ENCODE measurements around the gene LCN15. TPM values are rescaled to one million over a fixed set of nuclear protein-coding genes. Genes with fewer than 3 reads are reported as not detected.

Gene LCN15
- total and polyA plus RNA-seq, 2 experiments from 2014 or later, result 0.77 TPM; not detected in 1

DNA sequence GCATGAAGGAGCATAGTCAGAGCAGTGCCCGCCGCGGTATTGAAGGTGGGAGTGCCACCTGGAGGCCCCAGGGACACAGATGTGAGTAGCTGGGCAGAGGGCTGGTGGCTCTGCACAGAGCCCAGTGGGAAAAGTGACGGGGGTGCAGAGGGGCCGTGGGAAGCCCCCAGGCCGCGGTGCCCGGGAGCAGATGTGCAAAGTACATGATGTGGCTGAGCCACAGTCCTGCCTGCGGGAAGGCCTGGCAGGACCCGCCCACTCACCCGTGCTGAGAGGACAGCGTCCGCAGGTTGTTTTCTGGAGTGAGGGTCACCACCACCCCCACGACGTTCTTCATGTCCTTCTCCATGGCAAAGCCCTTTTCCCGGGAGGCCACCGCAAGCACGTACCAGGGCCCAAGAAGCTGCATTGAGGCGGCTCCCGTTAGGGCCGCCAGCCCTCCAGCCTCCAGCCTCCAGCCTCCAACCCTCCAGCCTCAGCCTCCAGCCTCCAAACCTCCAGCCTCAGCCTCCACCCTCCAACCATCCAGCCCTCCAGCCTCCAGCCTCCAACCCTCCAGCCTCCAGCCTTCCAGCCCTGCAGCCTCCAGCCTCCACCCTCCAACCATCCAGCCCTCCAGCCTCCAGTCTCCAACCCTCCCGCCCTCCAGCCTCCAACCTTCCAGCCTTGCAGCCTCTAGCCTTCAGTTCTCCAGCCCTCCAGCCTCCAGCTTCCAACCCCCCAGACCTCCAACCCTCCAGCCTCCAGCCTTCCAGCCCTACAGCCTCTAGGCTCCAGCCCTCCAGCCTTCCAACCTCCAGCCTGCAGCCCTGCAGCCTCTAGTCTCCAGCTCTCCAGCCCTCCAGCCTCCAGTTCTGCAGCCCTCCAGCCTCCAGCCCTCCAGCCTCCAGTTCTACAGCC, 16.9 kb downstream of the LCN15 start:
- no peaks in the 10 kb centered on the region for H3K27me3 ChIP-seq
- no peak overlapping the region for H3K27ac ChIP-seq
- no peak for DNase-seq (ENCODE audit: low read depth in 1 of 2, low spot score in 1 of 2)
- H3K36me3 ChIP-seq, result no peaks in the 10 kb centered on the region
- no peak overlapping the region for H3K4me3 ChIP-seq
- H3K4me1 ChIP-seq (ENCODE audit: low read depth), result no peaks in the 10 kb centered on the region
- H3K9me3 ChIP-seq (ENCODE audit: low read depth), result no peaks in the 10 kb centered on the region
- TF ChIP-seq, protein P1, sequence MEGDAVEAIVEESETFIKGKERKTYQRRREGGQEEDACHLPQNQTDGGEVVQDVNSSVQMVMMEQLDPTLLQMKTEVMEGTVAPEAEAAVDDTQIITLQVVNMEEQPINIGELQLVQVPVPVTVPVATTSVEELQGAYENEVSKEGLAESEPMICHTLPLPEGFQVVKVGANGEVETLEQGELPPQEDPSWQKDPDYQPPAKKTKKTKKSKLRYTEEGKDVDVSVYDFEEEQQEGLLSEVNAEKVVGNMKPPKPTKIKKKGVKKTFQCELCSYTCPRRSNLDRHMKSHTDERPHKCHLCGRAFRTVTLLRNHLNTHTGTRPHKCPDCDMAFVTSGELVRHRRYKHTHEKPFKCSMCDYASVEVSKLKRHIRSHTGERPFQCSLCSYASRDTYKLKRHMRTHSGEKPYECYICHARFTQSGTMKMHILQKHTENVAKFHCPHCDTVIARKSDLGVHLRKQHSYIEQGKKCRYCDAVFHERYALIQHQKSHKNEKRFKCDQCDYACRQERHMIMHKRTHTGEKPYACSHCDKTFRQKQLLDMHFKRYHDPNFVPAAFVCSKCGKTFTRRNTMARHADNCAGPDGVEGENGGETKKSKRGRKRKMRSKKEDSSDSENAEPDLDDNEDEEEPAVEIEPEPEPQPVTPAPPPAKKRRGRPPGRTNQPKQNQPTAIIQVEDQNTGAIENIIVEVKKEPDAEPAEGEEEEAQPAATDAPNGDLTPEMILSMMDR (IDR thresholded peaks at IDR 0.05; ENCODE audit: low read depth, low read length), result no peak

DNA sequence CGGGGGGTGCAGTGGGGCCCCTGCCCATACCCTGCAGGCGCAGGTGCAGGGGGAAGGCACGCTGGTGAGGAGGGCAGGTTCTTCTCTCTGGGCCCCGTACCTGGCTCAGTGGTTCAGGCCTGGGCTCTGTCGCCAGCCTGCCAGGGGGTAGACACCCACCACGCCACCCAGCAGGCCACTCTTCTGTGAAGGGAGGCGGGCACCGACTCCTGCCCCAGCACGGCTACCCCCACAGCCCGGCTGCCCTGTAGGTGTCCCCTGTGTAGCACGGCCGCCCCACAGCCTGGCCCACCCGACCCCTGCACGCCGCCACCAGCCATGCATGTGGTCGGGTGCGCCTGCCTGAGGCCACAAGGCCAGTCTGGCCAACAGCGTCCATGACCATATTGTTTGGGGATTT, 17.7 kb downstream of the LCN15 start:
- Histone ChIP-seq H3K36me3 (no peaks in the 10 kb centered on the region), H3K4me1 (ENCODE audit: low read depth) (no peaks in the 10 kb centered on the region), H3K4me3 (no peak overlapping the region), H3K27me3 (no peaks in the 10 kb centered on the region), H3K9me3 (ENCODE audit: low read depth) (no peaks in the 10 kb centered on the region), H3K27ac (no peak overlapping the region)
- no peak for DNase-seq (ENCODE audit: low read depth in 1 of 2, low spot score in 1 of 2)
- TF ChIP-seq, protein P1 (IDR thresholded peaks at IDR 0.05; ENCODE audit: low read depth, low read length), result no peak

DNA sequence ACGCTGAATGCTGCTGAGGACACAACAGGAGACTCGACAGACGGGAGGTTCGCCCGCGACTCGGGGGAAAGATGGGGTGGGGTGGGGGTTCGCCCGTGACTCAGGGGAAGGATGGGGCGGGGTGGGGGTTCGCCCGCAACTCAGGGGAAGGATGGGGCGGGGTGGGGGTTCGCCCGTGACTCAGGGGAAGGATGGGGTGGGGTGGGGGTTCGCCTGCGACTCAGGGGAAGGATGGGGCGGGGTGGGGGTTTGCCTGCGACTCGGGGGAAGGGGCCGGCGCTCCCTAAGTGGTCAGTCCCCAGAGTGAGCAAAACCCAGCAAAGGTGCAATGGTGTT, 18.2 kb downstream of the LCN15 start:
- no peaks in the 10 kb centered on the region for H3K4me1 ChIP-seq (ENCODE audit: low read depth)
- no peaks in the 10 kb centered on the region for H3K27me3 ChIP-seq
- DNase-seq (ENCODE audit: low read depth in 1 of 2, low spot score in 1 of 2), result no peak
- H3K4me3 ChIP-seq, result no peak overlapping the region
- H3K36me3 ChIP-seq, result no peaks in the 10 kb centered on the region
- TF ChIP-seq, protein P1 (IDR thresholded peaks at IDR 0.05; ENCODE audit: low read depth, low read length), result no peak
- H3K27ac ChIP-seq, result no peak overlapping the region
- no peaks in the 10 kb centered on the region for H3K9me3 ChIP-seq (ENCODE audit: low read depth)

DNA sequence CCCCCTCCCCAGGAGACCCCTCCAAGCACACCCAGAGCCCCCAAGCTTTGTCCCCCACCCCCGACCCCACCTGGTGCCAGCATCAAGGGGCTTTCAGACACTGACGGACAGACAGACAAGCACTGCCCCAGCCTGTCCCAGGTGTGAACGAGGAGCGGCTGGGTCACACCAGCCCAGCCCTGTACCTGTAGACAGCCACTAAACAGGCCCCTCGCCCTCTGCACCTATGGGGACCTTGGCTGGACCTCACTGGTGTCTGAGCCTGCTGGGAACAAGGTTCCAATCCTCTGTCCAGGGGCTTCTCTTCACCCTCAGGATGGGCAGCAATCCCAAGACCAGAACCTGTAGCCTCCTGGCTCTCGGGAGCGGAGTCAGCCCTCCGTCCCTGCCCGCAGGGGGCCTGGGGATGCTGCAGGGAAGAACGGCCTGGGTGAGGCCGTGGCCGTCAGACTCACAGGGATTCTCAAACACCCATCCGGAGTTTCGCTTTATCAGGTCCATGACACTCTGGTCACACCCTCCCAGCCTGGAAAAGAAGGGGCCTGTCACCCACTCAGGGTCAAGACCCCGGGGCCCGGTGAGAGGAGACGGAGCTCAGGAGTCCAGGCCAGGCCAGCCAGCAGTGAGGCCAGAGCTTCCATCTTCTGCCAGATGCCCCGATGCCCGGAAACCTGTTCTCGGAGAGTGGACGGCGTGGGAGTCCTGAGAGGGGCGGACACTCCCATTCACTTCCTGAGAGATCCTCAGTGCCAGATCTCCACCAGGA, 18.7 kb downstream of the LCN15 start:
- no peaks in the 10 kb centered on the region for H3K4me1 ChIP-seq (ENCODE audit: low read depth)
- DNase-seq (ENCODE audit: low read depth in 1 of 2, low spot score in 1 of 2), result no peak
- TF ChIP-seq, protein P1 (IDR thresholded peaks at IDR 0.05; ENCODE audit: low read depth, low read length), result no peak
- H3K4me3 ChIP-seq, result no peak overlapping the region
- no peaks in the 10 kb centered on the region for H3K36me3 ChIP-seq
- no peaks in the 10 kb centered on the region for H3K9me3 ChIP-seq (ENCODE audit: low read depth)
- no peaks in the 10 kb centered on the region for H3K27me3 ChIP-seq
- H3K27ac ChIP-seq, result no peak overlapping the region

DNA sequence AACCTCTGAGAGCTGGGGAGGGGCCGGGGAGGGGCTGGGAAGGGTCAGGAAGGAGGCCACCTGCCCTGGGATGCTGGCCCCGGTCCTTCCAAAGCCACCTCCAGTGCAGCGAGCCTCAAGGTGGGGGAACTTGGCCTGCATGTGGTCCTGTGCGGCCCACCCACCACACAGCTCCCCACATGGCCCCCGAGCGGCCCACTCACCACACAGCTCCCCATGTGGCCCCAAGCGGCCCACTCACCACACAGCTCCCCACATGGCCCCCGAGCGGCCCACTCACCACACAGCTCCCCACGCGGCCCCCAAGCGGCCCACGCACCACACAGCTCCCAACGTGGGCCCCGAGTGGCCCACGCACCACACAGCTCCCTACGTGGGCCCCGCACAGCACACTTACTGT, 19.5 kb downstream of the LCN15 start:
- DNase-seq (ENCODE audit: low read depth in 1 of 2, low spot score in 1 of 2), result no peak
- Histone ChIP-seq H3K27ac (no peak overlapping the region), H3K9me3 (ENCODE audit: low read depth) (no peaks in the 10 kb centered on the region), H3K4me3 (no peak overlapping the region), H3K4me1 (ENCODE audit: low read depth) (no peaks in the 10 kb centered on the region), H3K36me3 (no peaks in the 10 kb centered on the region), H3K27me3 (no peaks in the 10 kb centered on the region)
- TF ChIP-seq, protein P1 (IDR thresholded peaks at IDR 0.05; ENCODE audit: low read depth, low read length), result no peak

All from cardiac muscle cell (in vitro differentiated cells and primary cell).